Measurements from ENCODE around the gene PGAM2. TPM values are rescaled to one million over a fixed set of nuclear protein-coding genes. Genes with fewer than 3 reads are reported as not detected.

The PGAM2 gene
- total RNA-seq, 1 donor from 2014 or later = 671 TPM

- no peak for DNase-seq
These were observed 10.9 kb upstream of the PGAM2 start for GRCh38 chr7:44076101-44076895.

GRCh38 chr7:44075296-44076075, 10.1 kb upstream of the PGAM2 start:
- peaks cover 91% of the 10 kb centered on the region for H3K4me1 ChIP-seq
- no peaks in the 10 kb centered on the region for H3K9me3 ChIP-seq (replicated peaks)
- no peak for TF ChIP-seq CTCF (IDR thresholded peaks at IDR 0.05; ENCODE audit: borderline replicate concordance)
- no peaks in the 10 kb centered on the region for H3K27me3 ChIP-seq (ENCODE audit: low read depth)
- no peak overlapping the region for H3K4me3 ChIP-seq
- peak overlapping the region; percentile 93 for H3K27ac ChIP-seq (replicated peaks)
- no peak for DNase-seq
- H3K36me3 ChIP-seq = peaks cover 69% of the 10 kb centered on the region
- intact Hi-C loops (cut with micrococcal nuclease) = no loop called here

More at GRCh38 chr7:44076101-44076895, 10.9 kb upstream of the PGAM2 start:
- H3K4me1 ChIP-seq = peaks cover 92% of the 10 kb centered on the region
- peak overlapping the region; percentile 93 for H3K27ac ChIP-seq (replicated peaks)
- H3K36me3 ChIP-seq = peaks cover 72% of the 10 kb centered on the region
- intact Hi-C loops (cut with micrococcal nuclease) = no loop called here
- H3K9me3 ChIP-seq (replicated peaks) = no peaks in the 10 kb centered on the region
- no peak for TF ChIP-seq CTCF (IDR thresholded peaks at IDR 0.05; ENCODE audit: borderline replicate concordance)
- H3K4me3 ChIP-seq = no peak overlapping the region
- no peaks in the 10 kb centered on the region for H3K27me3 ChIP-seq (ENCODE audit: low read depth)

GRCh38 chr7:44074349-44074695, 9.0 kb upstream of the PGAM2 start:
- no peak for TF ChIP-seq CTCF (IDR thresholded peaks at IDR 0.05; ENCODE audit: borderline replicate concordance)
- Histone ChIP-seq H3K9me3 (replicated peaks) (no peaks in the 10 kb centered on the region), H3K36me3 (peaks cover 57% of the 10 kb centered on the region), H3K27ac (replicated peaks) (peak overlapping the region; percentile 93), H3K27me3 (ENCODE audit: low read depth) (no peaks in the 10 kb centered on the region), H3K4me3 (peak overlapping the region; percentile 44), H3K4me1 (peaks cover 79% of the 10 kb centered on the region)
- intact Hi-C loops (cut with micrococcal nuclease) = loop anchor here (5.0 kb wide), 1 partner anchor 123 kb away; no protein-coding TSS in a partner anchor
- DNase-seq = no peak

- peaks cover 52% of the 10 kb centered on the region for H3K36me3 ChIP-seq
- intact Hi-C loops (cut with micrococcal nuclease) = loop anchor here (5.0 kb wide), 1 partner anchor 123 kb away; no protein-coding TSS in a partner anchor
- no peaks in the 10 kb centered on the region for H3K9me3 ChIP-seq (replicated peaks)
- H3K4me3 ChIP-seq = peak overlapping the region; percentile 44
- no peaks in the 10 kb centered on the region for H3K27me3 ChIP-seq (ENCODE audit: low read depth)
- peak; percentile 19 for TF ChIP-seq CTCF (IDR thresholded peaks at IDR 0.05; ENCODE audit: borderline replicate concordance)
- H3K4me1 ChIP-seq = peaks cover 74% of the 10 kb centered on the region
- peak; percentile 82 for DNase-seq
- peak overlapping the region; percentile 93 for H3K27ac ChIP-seq (replicated peaks)
These were observed 8.4 kb upstream of the PGAM2 start for GRCh38 chr7:44073664-44074348.

Measured in left ventricle myocardium inferior (tissue), 1 donor.